SK-N-MC (cell line): ENCODE data around the gene GABBR2.

Experiments
- EZH2 ChIP-seq: fragments of 200-600 bp; sonication (generic); IDR thresholded peaks from one replicate; pipeline ENCODE4 v1.6.1; 2017; ENCODE audit warnings: antibody characterized with exemption
- FOXP2 ChIP-seq: optimal IDR thresholded peaks from 2 replicates; pipeline ENCODE3; 2011; ENCODE audit warnings: mild to moderate bottlenecking, moderate library complexity; ENCODE audit not compliant: insufficient read depth; ENCODE audit errors: extremely low read length, control extremely low read depth
- POLR2AphosphoS5 ChIP-seq: IDR thresholded peaks from 2 replicates; pipeline ENCODE4 v1.6.1; 2012; ENCODE audit warnings: mild to moderate bottlenecking, low read depth, low read length, borderline replicate concordance

DNA sequence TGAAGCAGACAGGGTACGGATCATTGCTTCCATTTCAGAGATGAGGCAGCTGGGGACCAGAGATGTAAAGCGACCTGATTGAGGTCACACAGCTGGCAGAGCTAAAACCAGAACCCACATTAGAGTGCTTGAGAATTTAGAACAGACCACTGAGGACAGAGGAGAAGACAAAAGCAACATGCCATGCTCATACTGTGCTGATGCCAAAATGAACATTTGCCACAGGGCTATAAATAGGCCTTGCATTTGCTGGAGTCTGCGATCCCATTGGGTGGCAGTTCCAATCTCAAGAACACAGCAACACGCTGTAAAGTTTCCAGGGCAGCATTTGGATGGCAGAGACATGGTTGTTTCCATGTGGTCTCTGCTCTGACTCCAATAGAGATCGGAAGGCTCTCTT, 230.9 kb downstream of the GABBR2 start:
- no peak for TF ChIP-seq EZH2
- no peak for TF ChIP-seq POLR2AphosphoS5
- no peak for TF ChIP-seq FOXP2
